ENCODE data around the gene AMBRA1. TPM values are rescaled to one million over a fixed set of nuclear protein-coding genes. Genes with fewer than 3 reads are reported as not detected.

The AMBRA1 gene
- total RNA-seq, 1 experiment from 2014 or later = 17.7 TPM

GRCh38 chr11:46426233-46426991 is 167.4 kb downstream of the AMBRA1 start:
- no peaks in the 10 kb centered on the region; the same call in 1 of the 2 replicates for H3K27me3 ChIP-seq
- no peaks in the 10 kb centered on the region for H3K9me3 ChIP-seq
- no peak overlapping the region for H3K4me3 ChIP-seq
- no peak for DNase-seq
- H3K36me3 ChIP-seq = no peaks in the 10 kb centered on the region; the same call in 1 of the 2 replicates

- no peaks in the 10 kb centered on the region; the same call in 1 of the 2 replicates for H3K27me3 ChIP-seq
- H3K4me3 ChIP-seq = no peak overlapping the region
- no peaks in the 10 kb centered on the region for H3K9me3 ChIP-seq
- 0 out of 2 replicates have a peak, but pooled peaks cover 2% of the 10 kb centered on the region for H3K36me3 ChIP-seq
- DNase-seq = no peak
Measured at GRCh38 chr11:46422588-46422987, 171.2 kb downstream of the AMBRA1 start.

- no peak for DNase-seq
- 0 out of 2 replicates have a peak, but pooled peaks cover 6% of the 10 kb centered on the region for H3K36me3 ChIP-seq
- H3K4me3 ChIP-seq = no peak overlapping the region
- H3K9me3 ChIP-seq = no peaks in the 10 kb centered on the region
- no peaks in the 10 kb centered on the region; the same call in 1 of the 2 replicates for H3K27me3 ChIP-seq
Measured at GRCh38 chr11:46421257-46421880, 172.5 kb downstream of the AMBRA1 start.

- no peak for DNase-seq
- Histone ChIP-seq H3K27me3 (no peaks in the 10 kb centered on the region; the same call in 1 of the 2 replicates), H3K36me3 (0 out of 2 replicates have a peak, but pooled peaks cover 6% of the 10 kb centered on the region), H3K4me3 (no peak overlapping the region), H3K9me3 (no peaks in the 10 kb centered on the region)
Measured at GRCh38 chr11:46420513-46420912, 173.3 kb downstream of the AMBRA1 start.

GRCh38 chr11:46418751-46419150 is 175.1 kb downstream of the AMBRA1 start:
- no peaks in the 10 kb centered on the region; the same call in 1 of the 2 replicates for H3K27me3 ChIP-seq
- H3K36me3 ChIP-seq = peaks cover 6% of the 10 kb centered on the region; the same call in 1 of the 2 replicates
- DNase-seq = no peak
- no peaks in the 10 kb centered on the region for H3K9me3 ChIP-seq
- H3K4me3 ChIP-seq = no peak overlapping the region

- Histone ChIP-seq H3K36me3 (peaks cover 6% of the 10 kb centered on the region; the same call in 1 of the 2 replicates), H3K27me3 (no peaks in the 10 kb centered on the region; the same call in 1 of the 2 replicates), H3K9me3 (no peaks in the 10 kb centered on the region), H3K4me3 (no peak overlapping the region)
- DNase-seq = no peak
Measured at GRCh38 chr11:46417711-46418110, 176.1 kb downstream of the AMBRA1 start.

GRCh38 chr11:46414879-46415278 is 178.9 kb downstream of the AMBRA1 start:
- H3K9me3 ChIP-seq = no peaks in the 10 kb centered on the region
- no peak for DNase-seq
- H3K36me3 ChIP-seq = peaks cover 6% of the 10 kb centered on the region; the same call in 1 of the 2 replicates
- H3K4me3 ChIP-seq = no peak overlapping the region
- H3K27me3 ChIP-seq = no peaks in the 10 kb centered on the region

- H3K4me3 ChIP-seq = no peak overlapping the region
- no peaks in the 10 kb centered on the region for H3K9me3 ChIP-seq
- H3K27me3 ChIP-seq = no peaks in the 10 kb centered on the region
- H3K36me3 ChIP-seq = peaks cover 6% of the 10 kb centered on the region; the same call in 1 of the 2 replicates
- no peak for DNase-seq
Measured at GRCh38 chr11:46414466-46414796, 179.4 kb downstream of the AMBRA1 start.

- Histone ChIP-seq H3K9me3 (no peaks in the 10 kb centered on the region), H3K4me3 (no peak overlapping the region), H3K27me3 (no peaks in the 10 kb centered on the region), H3K36me3 (peaks cover 6% of the 10 kb centered on the region; the same call in 1 of the 2 replicates)
- no peak for DNase-seq
Measured at GRCh38 chr11:46413760-46414465, 179.9 kb downstream of the AMBRA1 start.

GRCh38 chr11:46410021-46410420 is 183.8 kb downstream of the AMBRA1 start:
- Histone ChIP-seq H3K36me3 (peaks cover 7% of the 10 kb centered on the region), H3K4me3 (no peak overlapping the region), H3K27me3 (no peaks in the 10 kb centered on the region), H3K9me3 (no peaks in the 10 kb centered on the region)
- DNase-seq = no peak

GRCh38 chr11:46408407-46408986 is 185.3 kb downstream of the AMBRA1 start:
- no peak for DNase-seq
- H3K9me3 ChIP-seq = no peaks in the 10 kb centered on the region
- no peaks in the 10 kb centered on the region for H3K27me3 ChIP-seq
- no peak overlapping the region for H3K4me3 ChIP-seq
- peaks cover 7% of the 10 kb centered on the region for H3K36me3 ChIP-seq

- Histone ChIP-seq H3K9me3 (no peaks in the 10 kb centered on the region), H3K4me3 (no peak overlapping the region), H3K27me3 (no peaks in the 10 kb centered on the region), H3K36me3 (peaks cover 7% of the 10 kb centered on the region)
- DNase-seq = no peak
Measured at GRCh38 chr11:46407635-46408034, 186.2 kb downstream of the AMBRA1 start.

GRCh38 chr11:46404476-46405017 is 189.3 kb downstream of the AMBRA1 start:
- peaks cover 7% of the 10 kb centered on the region for H3K36me3 ChIP-seq
- DNase-seq = no peak
- H3K27me3 ChIP-seq = no peaks in the 10 kb centered on the region
- no peaks in the 10 kb centered on the region for H3K9me3 ChIP-seq
- no peak overlapping the region for H3K4me3 ChIP-seq

GRCh38 chr11:46402957-46403902 is 190.6 kb downstream of the AMBRA1 start:
- no peaks in the 10 kb centered on the region for H3K9me3 ChIP-seq
- H3K36me3 ChIP-seq = peaks cover 4% of the 10 kb centered on the region; the same call in 1 of the 2 replicates
- DNase-seq = no peak
- H3K4me3 ChIP-seq = no peak overlapping the region
- H3K27me3 ChIP-seq = no peaks in the 10 kb centered on the region

GRCh38 chr11:46397526-46397925 is 196.3 kb downstream of the AMBRA1 start:
- DNase-seq = no peak

More at GRCh38 chr11:46397526-46397925, 196.3 kb downstream of the AMBRA1 start:
- no peaks in the 10 kb centered on the region for H3K9me3 ChIP-seq
- H3K36me3 ChIP-seq = no peaks in the 10 kb centered on the region
- H3K27me3 ChIP-seq = no peaks in the 10 kb centered on the region
- H3K4me3 ChIP-seq = no peak overlapping the region

All from MG63 (cell line).